ENCODE data around the gene PRR5L.

The PRR5L gene

DNA sequence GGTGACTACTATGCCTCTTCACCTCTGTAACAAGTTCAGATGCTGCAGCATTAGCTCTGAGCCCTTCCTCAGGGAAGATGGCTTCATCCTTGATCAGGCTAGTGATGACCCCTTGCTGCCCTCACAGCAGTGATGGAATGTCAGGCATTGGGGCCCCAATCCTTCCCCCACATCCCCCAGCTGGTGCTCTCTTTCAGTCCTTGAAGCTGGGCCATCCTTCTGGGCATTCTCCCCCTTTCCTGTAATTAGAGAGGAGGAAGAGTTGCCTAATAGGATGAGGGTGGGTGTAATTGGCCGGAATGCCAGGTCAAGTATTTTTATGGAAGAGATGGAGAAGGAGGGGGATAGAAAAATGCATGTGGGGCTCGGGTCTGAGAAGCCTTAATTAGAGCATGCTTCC lies 151.4 kb downstream of the PRR5L start:
- DNase-seq, result no peak

DNA sequence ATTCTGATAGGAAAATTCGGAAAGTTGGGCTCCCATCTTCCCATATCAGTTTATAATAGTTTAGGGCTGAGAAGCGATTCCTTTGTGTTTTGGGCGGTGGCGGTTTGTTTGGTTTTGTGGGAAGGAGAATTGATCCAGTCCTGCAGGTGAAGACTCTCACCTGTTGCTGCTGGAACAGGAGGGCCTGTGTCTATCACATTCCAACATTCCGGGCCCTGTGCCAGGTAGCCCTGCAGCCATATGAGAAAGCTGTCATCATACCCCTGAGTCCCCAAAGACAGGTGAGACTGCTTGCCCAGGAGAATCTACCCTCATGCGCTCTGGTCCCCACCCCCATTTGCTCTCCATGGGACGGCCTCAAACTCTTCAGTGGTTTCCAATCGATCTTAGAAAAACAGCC lies 151.9 kb downstream of the PRR5L start:
- no peak for DNase-seq

DNA sequence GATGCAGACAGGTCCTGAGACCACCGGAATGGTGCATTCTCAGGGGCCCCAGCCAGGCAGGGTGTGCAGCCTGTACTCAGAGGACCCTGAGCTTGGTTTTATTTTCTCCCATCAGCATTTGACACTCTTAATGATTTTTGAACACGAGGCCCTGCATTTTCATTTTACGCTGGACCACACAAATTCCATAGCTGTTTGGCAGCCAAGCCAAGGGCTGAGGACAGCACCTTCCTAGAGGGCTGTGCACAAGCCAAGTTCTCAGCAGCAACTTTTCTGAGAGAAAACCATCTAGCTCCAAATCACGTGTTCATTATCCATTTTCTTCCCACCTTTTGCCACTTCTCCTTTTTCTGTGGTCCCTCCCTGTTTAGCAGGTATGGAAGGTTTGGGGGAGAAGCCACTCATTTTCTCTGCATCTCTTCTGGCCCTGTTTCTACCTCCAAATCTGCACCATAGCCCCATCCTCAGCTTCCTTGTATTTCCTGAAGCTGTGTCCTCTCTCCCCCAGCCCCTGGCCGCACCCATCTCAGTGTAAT lies 153.5 kb downstream of the PRR5L start:
- DNase-seq, result no peak

DNA sequence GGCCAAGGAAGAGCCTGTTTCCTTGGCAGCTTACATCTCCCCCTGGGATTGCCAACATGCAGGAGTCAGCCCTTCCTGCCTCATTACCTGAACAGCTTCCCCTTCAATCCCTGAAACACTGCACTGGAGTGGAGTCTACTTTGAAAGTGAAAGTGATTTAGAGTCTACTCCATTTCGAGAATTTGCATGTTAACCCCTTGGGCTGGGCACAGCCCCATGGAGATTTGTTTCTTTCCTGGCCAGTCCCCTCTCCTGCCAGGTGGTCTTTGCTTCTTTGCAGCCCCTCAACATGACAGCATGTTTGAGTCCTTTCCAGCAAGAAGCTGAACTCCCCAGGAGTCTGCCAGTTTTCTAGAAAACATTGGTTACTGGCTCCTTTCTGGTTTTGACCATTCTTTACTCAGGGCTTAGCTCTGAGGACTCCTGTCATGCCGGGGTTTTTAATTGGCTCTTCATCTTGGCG lies 154.1 kb downstream of the PRR5L start:
- DNase-seq, result no peak

DNA sequence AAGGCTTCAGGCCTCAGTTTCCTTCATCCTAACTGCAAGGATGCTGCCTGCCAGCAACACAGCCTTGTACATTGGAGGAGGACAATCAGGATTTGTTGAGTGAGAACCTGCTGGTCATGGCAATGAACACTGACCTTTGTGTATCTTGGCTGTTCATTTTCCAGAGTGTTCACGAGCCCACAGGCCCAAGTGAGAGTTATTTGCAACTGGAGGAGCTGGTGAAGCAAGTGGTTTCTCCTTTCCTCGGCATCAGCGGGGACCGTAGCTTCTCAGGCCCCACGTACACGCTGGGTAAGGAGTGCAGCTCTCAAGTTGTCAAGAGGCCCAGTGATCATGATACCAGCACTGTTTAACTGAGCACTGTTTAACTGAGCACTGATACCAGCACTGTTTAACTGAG lies 155.0 kb downstream of the PRR5L start:
- DNase-seq, result no peak

DNA sequence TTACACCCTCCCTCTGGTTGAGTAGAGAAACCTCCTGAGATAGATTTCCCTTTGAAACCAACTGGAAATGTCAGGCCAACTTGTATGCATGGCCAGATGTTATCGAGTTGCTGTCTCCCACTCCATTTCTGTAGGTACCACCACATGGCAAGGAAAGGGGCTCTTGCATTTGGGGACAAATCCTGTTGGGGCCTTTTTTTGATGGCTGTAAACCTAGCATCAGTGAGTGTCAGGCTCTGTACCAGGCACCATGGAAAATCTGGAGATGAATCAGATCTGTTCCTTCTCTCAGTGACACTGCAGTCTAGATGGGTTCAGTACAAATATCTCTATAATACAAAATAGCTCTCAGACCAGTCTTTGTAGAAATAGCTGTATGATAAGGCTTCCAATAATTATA lies 155.6 kb downstream of the PRR5L start:
- no peak for DNase-seq

DNA sequence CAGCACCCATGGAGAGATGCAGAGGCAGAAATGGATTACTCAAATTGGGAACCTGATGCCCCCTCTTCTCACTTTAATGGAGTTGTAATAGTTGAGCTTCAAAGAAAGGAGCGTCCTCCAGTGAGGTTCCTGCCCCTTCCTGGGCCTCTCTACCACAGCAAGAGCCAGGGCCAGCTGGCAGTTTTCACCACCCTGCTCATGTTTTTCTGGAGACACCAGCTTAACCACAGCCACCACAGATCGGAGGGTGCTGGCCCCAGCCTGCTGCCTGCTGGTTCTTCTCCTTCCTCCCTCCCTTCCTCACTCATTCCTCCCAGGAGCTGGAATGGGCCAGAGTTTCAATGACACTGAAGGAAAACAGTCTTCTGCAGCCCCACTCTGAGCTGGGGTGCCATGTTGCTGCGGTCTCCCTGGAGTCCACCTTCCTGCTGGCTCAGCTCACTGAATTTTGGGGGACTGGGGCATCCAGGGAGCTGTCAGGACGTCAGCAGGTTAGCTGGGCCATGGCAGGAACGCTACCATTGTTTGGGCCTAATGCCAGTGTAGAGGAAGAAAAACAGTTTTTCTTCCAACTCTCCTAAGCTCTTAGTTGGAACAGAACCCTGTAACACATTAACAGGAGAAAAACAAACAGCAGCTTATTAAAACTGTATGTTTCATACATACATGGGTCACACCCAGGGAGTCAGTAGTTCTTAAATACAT lies 156.3 kb downstream of the PRR5L start:
- DNase-seq, result no peak

DNA sequence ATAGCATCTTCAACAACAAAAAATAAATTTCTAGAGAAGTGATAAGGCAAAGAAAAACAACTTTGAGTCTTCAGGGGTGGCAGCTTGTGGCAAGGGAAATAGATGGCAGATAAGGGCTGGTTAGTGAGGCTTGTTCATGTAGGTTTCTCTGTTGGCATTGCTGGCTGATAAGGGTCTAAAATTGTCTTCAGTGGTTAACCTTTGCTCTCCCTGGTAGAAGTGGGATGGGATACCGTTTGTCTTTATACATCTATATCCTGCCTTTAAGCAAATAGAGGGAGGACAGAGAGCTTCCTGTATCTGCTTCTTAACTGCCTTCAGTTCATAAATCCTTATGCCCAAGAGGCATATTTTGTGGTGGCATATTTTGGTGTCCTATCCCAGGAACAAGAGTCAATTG lies 156.9 kb downstream of the PRR5L start:
- no peak for DNase-seq

DNA sequence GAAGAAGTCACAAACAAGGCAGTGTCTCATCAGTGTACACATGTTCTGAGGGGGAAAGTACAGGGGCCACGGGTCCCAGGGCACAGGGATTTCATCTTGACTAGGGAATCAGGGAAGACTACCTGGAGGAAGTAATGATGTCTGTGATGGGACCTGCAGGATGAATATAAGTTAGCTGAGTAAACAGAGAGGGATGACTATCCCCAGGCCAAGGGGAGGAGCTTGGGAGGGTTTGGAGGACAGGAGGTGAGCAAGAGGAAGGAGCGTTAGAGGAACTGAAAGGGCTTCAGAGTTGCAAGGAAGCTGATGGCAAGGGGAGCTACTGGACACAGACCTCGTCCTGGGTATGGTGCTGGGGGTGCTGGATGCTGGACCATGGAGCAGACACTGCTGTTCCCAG lies 157.6 kb downstream of the PRR5L start:
- no peak for DNase-seq

DNA sequence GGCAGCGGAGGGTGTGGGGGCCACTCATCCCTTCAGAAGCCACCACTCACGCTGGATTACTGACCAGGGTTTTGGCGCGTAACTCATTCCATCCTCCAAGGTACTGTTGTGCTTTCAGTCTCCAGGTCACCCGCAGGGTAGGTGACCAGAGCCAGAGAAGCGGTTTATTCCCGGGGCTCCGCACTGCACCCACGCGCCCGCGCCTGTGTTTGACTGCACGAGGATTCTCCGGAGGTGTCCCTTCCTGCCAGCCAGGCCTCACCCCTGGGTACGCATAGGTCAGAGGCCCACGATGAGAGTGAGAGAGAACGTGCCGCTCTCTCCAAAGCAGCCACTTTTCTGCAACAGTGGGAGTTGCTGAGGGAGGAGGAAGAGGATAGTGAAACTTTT lies 158.5 kb downstream of the PRR5L start:
- DNase-seq, result no peak

DNA sequence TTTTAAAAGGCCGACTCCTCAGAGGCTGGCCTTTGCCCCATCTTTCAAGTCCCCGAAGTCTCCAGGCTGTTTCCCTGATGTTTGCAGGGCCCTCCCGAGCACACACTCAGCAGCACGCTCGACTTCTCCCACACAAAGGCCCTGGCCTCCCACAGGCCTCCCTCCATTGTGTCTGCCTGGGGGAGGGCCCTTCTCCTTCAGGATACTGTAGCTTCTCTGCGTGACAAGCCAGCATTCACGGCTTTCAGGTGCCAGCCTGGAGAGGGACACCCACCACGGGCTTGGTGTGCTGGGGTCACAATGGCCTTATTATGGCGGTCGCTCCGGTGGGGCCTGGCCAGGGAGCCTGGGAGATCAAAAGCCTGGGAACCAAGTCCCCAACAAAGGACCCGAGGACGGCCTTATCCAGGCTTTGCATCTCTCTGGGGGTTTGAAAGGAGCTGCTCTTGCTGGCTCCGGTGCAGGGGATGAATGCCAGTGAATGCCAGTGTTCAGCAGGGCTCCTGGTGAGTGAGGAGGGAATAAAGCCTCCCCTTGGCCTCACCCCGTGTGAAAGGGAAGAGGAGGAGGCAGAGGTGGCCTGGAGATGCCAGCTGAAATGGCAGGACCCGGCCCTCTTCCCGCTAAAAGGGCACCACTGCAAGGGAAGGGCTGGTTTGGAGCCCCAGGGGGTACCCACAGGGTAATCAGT lies 159.0 kb downstream of the PRR5L start:
- no peak for DNase-seq

DNA sequence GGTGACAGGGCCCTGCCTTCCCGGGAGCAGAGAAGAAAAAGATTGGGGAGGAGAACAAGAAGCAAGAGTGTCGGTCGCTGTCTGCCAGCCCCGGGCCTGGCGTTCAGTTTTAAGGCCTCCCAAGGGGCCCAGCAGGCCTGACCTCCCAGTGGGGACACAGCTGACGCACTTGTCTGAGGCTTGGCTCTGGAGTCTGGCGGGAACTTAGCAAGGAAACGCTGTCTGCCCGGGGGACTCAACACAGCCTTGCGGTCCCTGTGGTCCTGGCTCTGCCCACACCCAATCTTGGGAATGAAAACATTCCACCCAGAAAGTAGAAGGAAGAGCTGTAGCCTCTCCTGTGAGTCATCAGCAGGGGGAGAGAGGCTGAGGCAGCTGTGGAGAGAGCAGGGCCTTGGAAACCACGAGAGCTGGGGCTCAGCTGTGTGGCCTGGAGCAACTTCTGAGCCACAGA lies 159.6 kb downstream of the PRR5L start:
- DNase-seq, result no peak

DNA sequence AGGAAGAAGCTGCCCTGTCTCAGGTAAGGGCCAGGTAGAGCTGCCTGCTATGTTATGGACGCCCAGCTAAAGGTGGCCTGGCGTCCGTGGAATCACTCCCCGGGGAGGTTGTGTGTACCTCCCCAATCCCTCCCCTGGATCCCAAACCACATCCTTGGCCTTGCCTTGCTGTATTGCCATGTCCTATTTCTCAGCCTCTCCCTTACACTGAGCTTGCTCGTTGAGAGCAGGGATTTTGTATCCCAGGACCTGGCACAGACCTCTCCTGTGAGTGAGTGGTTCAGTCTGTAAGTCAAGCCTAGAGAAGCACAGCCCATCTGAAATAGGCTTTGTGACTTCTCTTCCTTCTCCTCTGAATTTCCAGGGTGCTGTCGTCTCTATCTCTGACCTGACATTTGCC lies 160.1 kb downstream of the PRR5L start:
- no peak for DNase-seq

DNA sequence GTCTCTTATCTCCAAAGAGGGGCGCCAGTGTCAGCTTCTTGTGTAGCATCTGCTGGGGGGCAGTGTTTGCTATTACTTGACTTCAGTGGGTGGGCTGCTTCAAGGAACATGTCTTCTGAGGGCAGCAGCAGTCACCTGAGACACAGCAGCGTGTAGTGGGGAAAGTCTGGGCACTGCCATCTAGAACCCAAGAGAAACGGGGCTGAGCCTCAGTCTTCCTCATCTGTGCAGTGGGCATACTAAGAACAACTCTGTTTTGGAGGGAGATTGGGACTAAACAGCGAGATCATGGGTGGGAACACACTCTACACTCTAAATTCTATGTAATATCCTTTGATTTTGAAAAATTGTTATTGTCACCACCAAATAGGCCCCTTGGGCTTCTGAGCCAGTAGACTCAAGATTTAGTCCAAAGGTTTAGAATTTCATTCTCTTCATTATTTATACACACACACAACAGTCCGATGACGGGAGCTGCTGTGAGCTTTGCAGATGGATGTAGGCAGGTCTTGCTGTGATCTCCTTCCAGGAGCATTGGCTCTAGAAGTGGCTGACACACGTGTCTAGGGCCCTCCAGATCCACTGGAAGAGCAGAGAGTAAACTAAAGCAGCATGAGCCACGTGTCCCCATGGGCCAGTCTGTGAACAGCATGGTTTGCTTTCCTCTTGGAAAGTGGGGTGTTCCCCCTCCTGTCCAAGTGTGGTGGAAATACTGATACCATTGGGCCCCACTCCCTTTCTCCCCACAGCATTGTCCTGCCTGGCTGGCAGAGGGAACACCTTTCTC lies 162.2 kb downstream of the PRR5L start:
- DNase-seq, result no peak

DNA sequence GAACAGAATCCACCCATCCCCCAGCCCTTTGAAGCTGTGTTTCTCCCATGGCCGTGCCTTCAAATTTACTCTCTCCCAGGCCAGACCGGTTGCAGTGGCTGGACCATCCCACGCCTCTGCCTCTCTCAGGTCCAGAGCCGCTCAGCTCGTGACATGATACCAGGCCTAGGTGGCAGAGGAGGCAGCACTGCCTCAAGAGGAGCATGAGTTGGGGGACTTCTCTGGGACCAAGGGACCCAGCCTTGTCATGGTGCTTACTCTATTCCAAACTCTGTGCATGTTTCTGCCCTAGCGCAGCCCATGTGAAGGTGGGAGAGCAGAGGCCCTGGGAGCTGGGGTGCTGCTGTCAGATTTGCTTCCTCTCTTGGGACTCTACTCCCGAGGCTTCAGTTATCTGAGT lies 163.0 kb downstream of the PRR5L start:
- DNase-seq, result no peak

DNA sequence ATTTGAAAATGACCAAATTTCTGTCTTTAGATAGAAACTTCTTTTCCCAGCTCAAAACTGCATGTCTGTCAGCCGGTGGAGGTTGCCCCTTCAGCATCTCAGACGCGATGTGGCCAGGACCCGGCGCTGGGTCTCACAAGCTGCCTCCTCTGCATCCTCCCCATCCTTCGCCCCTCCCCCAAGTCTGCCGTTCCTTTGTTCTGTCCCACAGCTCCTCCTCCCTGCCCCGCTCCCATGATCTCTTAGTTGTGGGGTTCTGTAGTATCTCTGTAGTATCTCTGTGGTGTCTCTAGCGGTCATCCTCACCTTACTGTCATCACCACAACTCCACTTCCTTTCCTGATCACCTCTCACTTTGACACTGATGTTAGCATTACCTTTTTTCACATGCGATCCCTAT lies 164.1 kb downstream of the PRR5L start:
- DNase-seq, result no peak

DNA sequence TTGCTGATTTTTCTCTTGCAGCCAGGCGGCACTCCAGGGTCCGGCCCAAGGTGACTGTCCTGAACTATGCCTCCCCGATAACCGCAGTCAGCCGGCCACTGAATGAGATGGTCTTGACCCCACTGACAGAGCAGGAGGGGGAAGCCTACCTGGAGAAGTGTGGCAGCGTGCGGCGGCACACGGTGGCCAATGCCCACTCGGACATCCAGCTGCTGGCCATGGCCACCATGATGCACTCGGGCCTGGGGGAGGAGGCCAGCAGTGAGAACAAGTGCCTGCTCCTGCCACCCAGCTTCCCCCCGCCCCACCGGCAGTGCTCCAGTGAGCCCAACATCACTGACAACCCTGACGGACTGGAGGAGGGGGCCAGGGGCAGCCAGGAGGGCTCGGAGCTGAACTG lies 166.2 kb downstream of the PRR5L start:
- DNase-seq, result no peak

DNA sequence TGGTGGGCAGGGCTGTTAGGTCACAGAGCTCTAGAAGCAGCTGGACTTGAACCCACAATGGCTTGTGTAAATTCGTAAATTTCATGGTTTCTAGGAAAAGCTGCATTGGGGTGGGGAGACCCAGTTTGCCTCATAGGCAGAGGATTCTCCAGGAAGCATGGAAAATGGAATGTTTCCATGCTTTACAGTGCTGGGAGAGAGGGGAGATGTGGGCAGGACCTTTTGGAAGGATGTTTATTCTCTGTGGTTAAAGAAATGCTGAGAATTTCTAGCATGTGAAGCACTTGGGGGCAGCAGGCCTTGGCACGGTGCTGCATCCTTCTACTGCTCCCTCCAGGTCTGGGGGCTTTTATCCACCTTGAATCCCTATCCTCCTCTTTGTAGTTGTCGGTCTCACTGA lies 167.7 kb downstream of the PRR5L start:
- DNase-seq, result no peak

DNA sequence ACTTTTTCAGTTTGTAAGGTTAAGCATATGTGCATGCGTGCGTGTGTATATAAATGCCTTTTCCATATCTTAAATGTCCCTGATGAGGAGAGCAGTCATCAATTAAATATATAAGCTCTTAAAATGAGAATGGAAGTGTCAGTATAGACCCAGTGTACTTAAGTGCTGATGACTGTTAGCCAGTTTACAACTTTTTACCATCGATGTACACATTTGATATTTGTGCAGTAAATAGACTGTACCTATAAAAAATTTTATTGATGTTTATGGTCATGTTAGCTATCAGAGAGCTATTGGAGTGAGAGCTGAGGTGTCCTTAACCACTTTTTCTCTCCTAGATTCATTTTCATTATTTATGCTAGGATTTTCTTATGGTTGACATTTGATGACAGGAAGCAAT lies 168.6 kb downstream of the PRR5L start:
- DNase-seq, result no peak

DNA sequence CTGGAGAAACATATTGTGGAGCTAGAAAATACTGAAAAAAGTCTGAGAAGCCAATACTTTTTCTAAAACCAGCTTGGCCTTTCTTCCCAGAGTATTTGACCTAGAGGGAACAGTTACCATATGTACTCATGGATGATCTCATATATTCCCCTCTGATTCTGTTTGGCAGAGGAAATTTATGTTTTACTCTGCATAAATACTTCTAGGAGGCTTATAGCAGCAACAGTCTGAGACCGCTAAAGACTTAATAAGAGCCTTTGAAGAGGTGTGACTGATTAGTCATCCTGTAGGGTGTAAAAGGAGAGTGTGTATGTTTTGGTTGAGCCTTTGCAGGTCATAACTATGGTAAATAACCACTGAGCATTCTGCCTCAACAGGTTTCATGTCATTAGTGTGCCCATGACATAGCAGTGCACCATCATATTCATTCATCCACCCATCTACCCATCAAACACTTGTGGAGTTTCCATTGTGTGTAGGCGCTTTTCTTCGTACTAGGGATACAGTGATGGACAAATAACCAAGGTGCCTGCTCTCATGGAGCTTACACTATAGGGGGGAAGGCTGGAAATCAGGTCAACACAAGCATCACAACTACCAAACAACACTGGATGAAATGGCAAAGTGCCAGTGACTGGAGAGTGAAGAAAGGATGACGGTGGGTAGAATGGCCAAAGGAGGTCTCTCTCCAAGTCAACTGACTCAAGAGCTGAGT lies 169.5 kb downstream of the PRR5L start:
- no peak for DNase-seq

DNA sequence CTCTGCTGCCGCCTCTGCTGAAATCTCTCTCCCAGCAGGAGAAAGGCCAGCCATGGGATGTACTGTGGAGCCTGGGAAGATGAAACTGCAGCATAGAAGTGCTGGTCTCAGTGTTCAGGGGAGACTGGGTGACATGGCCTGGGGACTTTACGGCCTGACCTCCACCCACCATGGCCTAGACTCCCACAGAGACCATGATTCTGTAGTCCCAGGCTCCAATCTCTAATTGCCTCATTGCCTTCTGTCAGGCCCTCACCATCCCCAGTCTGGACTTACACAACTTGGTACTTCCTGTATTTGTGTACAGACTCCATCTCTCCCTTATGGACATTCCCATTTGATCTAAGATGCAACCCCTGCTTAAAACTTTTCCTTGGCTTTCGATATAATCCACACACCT lies 170.9 kb downstream of the PRR5L start:
- DNase-seq, result no peak

DNA sequence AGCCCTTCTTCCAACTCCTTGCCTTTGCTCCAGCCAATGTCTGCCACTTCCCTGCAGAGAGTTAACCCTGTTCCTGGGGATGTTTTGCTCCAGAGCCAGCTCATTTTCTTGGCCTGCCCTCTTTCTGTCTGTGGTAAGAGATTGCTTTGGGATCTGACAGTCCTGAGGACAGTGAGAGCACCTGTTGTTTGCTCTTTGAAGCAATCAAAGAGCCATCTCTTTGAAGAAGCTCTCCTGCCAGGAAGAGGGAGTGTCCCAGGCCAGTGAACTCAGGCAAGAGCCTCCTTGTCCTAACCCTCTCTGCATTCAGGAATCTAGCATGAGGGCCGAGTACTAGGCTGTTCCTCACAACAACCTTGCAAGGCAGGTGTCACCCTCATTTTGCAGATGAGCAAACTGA lies 171.8 kb downstream of the PRR5L start:
- DNase-seq, result no peak

DNA sequence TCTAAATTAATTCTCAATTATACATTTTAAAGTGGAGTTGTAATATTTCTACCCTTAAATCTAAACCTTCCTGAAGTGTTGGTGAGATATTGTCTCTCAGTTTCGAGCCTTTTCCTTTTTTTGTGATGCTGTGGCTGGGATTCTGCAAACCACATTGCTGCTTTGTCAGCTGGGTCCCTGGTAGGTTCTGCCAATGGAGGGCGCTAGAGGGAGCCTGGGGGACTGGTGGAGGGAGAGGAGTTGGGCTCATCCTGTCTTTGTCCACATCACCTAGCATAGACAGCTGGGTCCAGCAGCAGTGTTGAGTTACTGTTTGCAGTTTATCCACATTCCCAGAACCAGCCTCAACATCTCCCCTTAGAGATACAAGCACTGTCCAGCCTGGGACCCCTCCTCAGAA lies 173.0 kb downstream of the PRR5L start:
- DNase-seq, result no peak

Data from NCI-H1694 treated with DMSO at 0.1 percent for 48 hours (cell line).